ENCODE results near the gene SNX1.

The SNX1 gene

DNA sequence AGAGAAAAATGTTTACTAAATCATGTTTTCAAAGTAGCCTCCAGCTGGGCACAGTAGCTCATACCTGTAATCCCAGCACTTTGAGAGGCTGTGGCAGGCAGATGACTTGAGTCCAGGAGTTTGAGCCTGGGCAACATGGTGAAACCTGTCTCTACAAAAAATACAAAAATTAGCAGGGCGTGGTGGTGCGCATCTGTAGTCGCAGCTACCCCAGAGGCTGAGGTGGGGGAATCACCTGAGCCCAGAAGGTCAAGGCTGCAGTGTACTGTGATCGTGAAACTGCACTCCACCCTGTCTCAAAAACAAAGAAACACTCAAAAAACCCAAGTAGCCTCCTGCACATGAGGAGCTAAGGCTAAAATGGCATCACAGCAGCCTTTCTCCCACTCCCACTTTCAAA lies 68.7 kb downstream of the SNX1 start:
- no peak for DNase-seq

DNA sequence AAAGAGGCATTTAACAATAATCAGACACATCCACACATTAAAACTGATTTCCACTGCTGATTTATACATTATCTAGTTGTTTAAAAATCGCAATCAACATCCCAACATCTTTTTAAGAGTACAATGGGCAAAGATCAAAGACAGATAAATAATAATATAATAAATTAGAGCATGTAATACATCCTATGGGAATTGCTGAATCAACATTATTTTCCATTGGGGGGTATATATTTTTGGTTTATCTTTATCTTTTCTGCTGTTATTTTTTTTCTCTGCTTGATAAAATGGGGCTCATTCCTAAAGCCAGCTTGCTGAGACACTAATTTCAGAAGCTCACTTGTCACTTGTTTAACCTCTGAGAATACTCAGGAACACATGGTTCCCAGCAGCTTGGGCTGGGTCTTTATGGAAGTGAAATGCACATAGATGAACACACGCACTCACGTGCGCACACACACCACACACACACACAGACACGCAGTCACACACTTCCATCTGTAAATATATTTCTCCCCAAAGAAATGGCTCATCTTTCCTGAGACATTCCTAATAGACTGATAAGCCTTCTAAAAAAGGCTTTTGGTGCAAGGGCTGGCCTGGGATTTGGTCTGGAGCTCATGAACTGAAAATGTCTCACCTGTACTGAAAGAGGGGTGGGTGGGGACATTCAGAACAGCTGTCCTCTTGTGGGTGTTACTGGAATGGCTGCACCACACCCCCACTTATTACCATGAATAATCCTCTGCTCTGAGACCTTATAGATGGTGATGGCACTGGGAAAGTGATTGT lies 70.5 kb downstream of the SNX1 start:
- no peak for DNase-seq

- no peak for DNase-seq
These were observed 84.5 kb downstream of the SNX1 start for GRCh38 chr15:64180235-64180824.

DNA sequence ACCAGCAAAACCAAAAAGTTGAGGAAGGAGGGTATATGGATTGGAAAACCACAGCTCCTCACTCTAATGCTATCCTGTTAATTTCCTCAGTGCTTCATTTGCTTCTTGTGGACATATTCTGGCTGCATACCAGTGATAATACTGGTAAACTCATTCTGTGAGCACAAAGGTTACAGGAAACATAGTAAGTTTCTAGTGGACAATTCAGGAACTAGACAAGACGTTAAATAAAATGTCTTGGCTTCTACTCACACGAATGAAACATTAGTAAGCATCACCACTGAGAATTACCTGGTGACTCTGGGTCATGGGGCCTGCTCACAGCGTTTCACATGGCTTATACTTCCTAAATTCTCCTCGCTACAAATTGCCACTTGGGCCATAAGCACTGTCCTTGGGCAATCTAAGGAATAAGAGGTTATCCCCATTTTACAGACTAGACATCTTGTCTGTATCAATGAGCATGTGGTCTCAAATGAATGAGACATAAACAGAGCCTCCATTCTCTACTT lies 87.1 kb downstream of the SNX1 start:
- DNase-seq: no peak

DNA sequence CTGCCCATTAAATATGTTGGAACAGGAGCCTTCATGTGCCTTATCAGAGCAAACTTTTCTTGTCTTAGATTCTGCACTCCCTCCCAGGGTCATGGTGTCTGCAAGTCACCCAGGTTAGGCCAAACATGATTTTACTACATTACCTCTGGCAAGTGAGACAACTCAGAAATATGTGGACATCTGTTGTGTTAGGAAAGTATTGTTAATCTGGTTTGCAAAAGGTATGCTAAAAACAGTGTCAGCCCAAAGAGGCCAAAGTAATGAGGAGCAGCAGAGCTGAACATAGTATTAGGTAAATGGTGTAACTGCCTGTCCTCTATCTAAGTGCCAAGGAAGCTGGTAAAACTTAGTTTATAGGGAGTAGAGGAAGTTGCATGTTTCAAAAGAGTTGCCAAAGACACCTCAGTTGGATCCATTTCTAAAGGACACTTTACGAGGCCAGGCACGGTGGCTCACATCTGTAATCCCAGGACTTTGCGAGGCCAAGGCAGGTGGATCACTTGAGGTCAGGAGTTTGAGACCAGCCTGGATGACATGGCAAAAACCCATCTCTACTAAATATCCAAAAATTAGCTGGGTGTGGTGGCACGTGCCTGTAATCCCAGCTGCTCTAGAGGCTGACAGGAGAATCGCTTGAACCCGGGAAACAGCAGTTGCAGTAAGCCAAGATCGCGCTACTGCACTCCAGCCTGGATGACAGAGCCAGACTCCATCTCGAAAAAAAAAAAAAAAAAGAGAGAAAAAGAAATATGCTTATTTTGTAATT lies 89.5 kb downstream of the SNX1 start:
- DNase-seq: no peak

- DNase-seq: no peak
These were observed 91.8 kb downstream of the SNX1 start for GRCh38 chr15:64187396-64188191.

Measured in NCI-H526 (cell line).